Hepatic stellate cell (primary cell): ENCODE results near the gene TUBA4B.
"Not testable (repeated sequence)": the region's sequence is repeated elsewhere in the genome, so short reads cannot be mapped to it uniquely, and the experiment has no call there.

Source experiments
- DNase-seq: peaks from one replicate; pipeline ENCODE4 v3.0.0; 2011; ENCODE audit warnings: low spot score

Gene TUBA4B

GRCh38 chr2:219248845-219249202 is 4.2 kb upstream of the TUBA4B start:
- DNase-seq, result no peak

- peak; percentile 58 for DNase-seq
Measured at GRCh38 chr2:219249203-219249980, 3.7 kb upstream of the TUBA4B start.

- no peak for DNase-seq
Measured at GRCh38 chr2:219250049-219250781, 2.8 kb upstream of the TUBA4B start.

- peak; percentile 37 for DNase-seq
Measured at GRCh38 chr2:219251656-219252055, 1.4 kb upstream of the TUBA4B start.

GRCh38 chr2:219252084-219252483 is 959 bp upstream of the TUBA4B start:
- no peak for DNase-seq

GRCh38 chr2:219252570-219252899 is 508 bp upstream of the TUBA4B start:
- no peak for DNase-seq

DNA sequence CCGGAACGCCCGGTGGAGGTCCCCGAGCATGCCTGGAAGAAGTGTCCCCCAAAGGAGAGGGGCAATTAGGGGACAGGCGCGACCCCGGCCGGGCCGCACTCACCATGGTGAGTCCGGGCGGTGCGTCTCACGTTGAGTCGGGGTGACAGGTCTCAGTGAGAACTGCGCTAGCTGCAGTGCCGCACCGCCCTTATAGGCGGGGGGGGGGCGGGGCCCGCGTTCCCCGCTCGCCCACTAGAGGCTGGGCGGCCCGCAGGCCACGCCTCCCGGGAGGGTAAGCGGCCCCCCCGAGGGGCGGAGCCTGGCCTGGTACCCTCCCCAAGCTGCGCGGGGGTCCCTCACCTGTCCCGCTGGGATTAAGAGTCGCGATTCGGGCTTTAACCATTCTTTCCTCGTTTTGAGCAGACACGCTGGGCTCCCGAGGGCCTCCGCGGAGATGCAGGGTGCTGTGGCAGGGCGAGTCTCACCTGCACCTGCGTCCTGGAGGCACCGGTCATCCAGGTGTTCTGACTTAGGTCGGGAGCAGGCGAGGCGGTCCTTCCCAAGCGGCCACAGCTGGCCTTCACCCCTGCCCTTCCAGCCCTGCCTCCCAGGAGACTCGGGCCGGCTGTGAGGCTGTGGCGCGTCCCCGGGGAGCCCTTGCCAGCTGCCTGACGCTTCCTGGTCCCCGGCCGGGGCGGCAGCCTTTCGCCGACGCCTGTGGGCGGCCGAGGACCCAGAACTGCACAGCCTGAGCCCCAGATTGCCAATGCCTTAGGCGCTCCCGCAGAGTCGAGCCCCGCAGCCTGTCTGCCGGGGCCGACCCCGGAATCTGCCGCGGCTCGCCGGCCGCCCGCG is 928 bp downstream of the TUBA4B start, which contains the start of gene TUBA4A:
TSS of gene TUBA4A (minus strand) at position 166 of the 837 bp plus-strand sequence. CDS start at position 106, 60 bp downstream.
- DNase-seq, result peak; percentile 91

GRCh38 chr2:219254590-219255201 is 1.7 kb downstream of the TUBA4B start:
- no peak for DNase-seq

DNA sequence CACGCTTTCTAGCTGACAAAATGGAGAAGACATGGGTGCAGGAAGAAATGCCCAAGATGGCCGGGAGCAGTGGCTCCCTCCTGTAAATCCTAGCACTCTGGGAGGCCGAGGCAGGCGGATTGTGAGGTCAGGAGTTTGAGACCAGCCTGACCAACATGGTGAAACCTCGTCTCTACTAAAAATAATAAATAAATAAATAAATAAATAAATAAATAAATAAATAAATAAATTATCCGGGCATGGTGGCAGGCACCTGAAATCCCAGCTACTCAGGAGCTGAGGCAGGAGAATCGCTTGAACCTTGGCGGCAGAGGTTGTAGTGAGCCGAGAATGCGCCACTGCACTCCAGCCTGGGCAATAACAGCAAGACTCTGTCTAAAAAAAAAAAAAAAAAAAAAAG is 5.9 kb downstream of the TUBA4B start:
- DNase-seq, result not testable (repeated sequence)

- DNase-seq, result no peak
Measured at GRCh38 chr2:219261024-219261855, 8.2 kb downstream of the TUBA4B start.

DNA sequence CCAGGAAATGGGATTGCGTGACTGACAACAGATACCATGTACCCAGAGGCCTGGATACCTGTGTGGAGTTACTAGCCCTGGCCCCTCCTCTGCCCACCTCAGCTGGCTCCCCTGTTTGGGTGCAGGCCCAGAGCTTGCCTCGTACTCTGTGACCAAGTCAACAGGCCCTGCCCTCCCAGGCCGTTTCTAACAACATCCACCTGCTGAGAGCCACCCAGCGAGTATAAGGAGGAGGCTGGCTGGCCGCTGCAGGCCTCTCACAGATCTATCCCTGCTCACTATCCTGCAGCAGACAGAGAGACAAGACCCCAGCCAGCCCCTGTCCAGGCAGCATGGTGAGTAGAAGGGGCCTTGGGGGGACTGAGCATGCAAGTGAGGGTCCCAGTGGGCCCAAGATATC is 13.2 kb downstream of the TUBA4B start:
- no peak for DNase-seq

GRCh38 chr2:219266886-219267285 is 13.8 kb downstream of the TUBA4B start:
- DNase-seq, result no peak

GRCh38 chr2:219268294-219268693 is 15.3 kb downstream of the TUBA4B start:
- DNase-seq, result no peak

DNA sequence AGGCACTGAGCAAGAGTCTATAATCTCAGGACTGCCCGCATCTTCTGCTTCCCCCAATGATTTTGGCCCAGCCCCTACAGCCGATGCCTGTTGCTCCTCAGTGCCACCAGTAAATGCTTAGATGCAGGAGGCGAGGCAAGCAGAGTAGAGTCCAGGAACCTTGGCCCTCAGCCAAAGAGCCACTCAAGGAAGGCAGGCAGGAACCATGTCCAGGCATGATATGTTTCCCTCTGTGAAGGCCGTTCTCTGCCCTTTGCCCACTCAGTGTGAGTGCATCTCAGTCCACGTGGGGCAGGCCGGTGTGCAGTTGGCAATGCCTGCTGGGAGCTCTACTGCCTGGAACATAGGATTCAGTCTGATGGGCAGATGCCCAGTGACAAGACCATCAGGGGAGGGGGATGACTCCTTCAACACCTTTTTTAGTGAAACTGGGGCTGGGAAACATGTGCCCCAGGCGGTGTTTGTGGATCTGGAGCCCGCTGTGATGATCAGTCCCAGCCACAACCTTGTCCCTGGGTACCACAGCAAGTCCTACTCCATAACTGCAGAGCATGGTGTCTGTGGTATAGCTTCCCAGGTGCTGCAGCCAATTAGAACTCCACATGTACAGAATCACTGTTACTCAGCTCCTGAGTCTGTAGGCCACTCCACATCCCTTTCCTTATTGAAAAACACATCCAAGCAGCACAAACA is 16.5 kb downstream of the TUBA4B start:
- no peak for DNase-seq

DNA sequence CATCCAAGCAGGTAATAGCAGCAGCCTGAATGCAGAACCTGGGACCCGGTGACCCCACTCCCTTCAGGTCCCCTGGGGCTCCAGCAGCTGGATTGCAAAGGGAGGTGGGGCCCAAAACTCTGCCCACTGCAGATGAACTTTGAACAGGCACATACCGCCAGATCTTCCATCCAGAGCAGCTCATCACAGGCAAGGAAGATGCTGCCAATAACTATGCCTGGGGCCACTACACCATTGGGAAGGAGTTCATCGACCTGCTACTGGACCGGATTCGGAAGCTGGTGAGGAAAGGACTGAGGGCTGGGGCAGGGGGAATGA is 17.0 kb downstream of the TUBA4B start:
- DNase-seq, result no peak

DNA sequence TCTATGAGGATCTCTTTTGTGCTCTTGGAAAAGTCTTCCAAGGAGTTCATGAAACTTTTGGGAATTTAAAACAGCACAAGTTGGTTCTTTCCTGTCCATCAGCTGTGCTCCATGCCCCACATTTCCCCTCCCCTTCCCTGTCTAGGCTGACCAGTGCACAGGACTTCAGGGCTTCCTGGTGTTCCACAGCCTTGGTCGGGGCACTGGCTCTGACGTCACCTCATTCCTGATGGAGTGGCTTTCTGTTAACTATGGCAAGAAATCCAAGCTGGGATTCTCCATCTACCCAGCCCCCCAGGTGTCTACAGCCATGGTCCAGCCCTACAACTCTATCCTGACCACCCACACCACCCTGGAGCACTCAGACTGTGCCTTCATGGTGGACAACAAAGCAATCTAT is 18.0 kb downstream of the TUBA4B start:
- no peak for DNase-seq

GRCh38 chr2:219272356-219272755 is 19.3 kb downstream of the TUBA4B start:
- no peak for DNase-seq

- DNase-seq, result no peak
Measured at GRCh38 chr2:219272995-219273394, 20.0 kb downstream of the TUBA4B start.

- DNase-seq, result no peak
Measured at GRCh38 chr2:219273937-219274336, 20.9 kb downstream of the TUBA4B start.

GRCh38 chr2:219274361-219274921 is 21.4 kb downstream of the TUBA4B start:
- peak; percentile 90 for DNase-seq
